ENCODE measurements around the gene NEUROG1. TPM values are rescaled to one million over a fixed set of nuclear protein-coding genes. Genes with fewer than 3 reads are reported as not detected.

Gene NEUROG1
- total RNA-seq, 1 experiment from 2014 or later = not detected

- Mint-ChIP-seq H3K4me3 (ENCODE audit: unreplicated experiment) (no peak overlapping the region), H3K27ac (ENCODE audit: low read depth, unreplicated experiment) (no peak overlapping the region), H3K4me1 (ENCODE audit: insufficient read depth, unreplicated experiment) (peaks cover 15% of the 10 kb centered on the region), H3K9me3 (ENCODE audit: unreplicated experiment) (no peaks in the 10 kb centered on the region), H3K27me3 (ENCODE audit: insufficient read depth, unreplicated experiment) (peaks cover 16% of the 10 kb centered on the region), H3K36me3 (ENCODE audit: insufficient read depth, unreplicated experiment) (no peaks in the 10 kb centered on the region)
- no TSS peak for BruUV-seq (replicated peaks)
- CTCF ChIA-PET = interaction anchor here (0.7 to 32.2 kb wide), 40 partner anchors 15 to 647 kb away, joined by 3 to 2166 read pairs (median 7); partner anchors contain the start of genes CXCL14, SLC25A48 and TIFAB
- POLR2A ChIA-PET = interaction anchor here (0.7 to 1.7 kb wide), 7 partner anchors 99 to 380 kb away, joined by 3 to 7 read pairs (median 4); no protein-coding TSS in a partner anchor
- intact Hi-C loops (cut with micrococcal nuclease) = no loop called here
- TF ChIP-seq CTCF (IDR thresholded peaks at IDR 0.05; ENCODE audit: unreplicated experiment) = no peak
- DNase-seq (ENCODE audit: unreplicated experiment) = no peak
These were observed 29.5 kb upstream of the NEUROG1 start for GRCh38 chr5:135565266-135565665.

- no peak for DNase-seq (ENCODE audit: unreplicated experiment)
- CTCF ChIA-PET = interaction anchor here (0.6 to 32.2 kb wide), 18 partner anchors 14 to 507 kb away, joined by 3 to 2166 read pairs (median 20); partner anchors contain the start of genes CXCL14, SLC25A48 and TIFAB
- Mint-ChIP-seq H3K27me3 (ENCODE audit: insufficient read depth, unreplicated experiment) (peaks cover 16% of the 10 kb centered on the region), H3K9me3 (ENCODE audit: unreplicated experiment) (no peaks in the 10 kb centered on the region), H3K4me1 (ENCODE audit: insufficient read depth, unreplicated experiment) (peaks cover 14% of the 10 kb centered on the region), H3K27ac (ENCODE audit: low read depth, unreplicated experiment) (no peak overlapping the region), H3K4me3 (ENCODE audit: unreplicated experiment) (no peak overlapping the region), H3K36me3 (ENCODE audit: insufficient read depth, unreplicated experiment) (no peaks in the 10 kb centered on the region)
- intact Hi-C loops (cut with micrococcal nuclease) = loop anchor here (5.0 kb wide), 1 partner anchor 323 kb away; no protein-coding TSS in a partner anchor
- TF ChIP-seq CTCF (IDR thresholded peaks at IDR 0.05; ENCODE audit: unreplicated experiment) = no peak
- no TSS peak for BruUV-seq (replicated peaks)
- POLR2A ChIA-PET = interaction anchor here (1.1 kb wide), 1 partner anchor 165 kb away, joined by 4 read pairs; no protein-coding TSS in a partner anchor
These were observed 28.6 kb upstream of the NEUROG1 start for GRCh38 chr5:135564331-135564730.

GRCh38 chr5:135561266-135561665 lies 25.5 kb upstream of the NEUROG1 start:
- peaks cover 36% of the 10 kb centered on the region for H3K27me3 Mint-ChIP-seq (ENCODE audit: insufficient read depth, unreplicated experiment)
- POLR2A ChIA-PET = interaction anchor here (0.9 to 2.0 kb wide), 7 partner anchors 11 to 360 kb away, joined by 3 to 19 read pairs (median 6); no protein-coding TSS in a partner anchor
- H3K4me3 Mint-ChIP-seq (ENCODE audit: unreplicated experiment) = no peak overlapping the region
- CTCF ChIA-PET = interaction anchor here (0.6 to 32.2 kb wide), 57 partner anchors 7 to 1679 kb away, joined by 3 to 2166 read pairs (median 5); partner anchors contain the start of genes CXCL14, DCANP1, SLC25A48 and TIFAB
- H3K4me1 Mint-ChIP-seq (ENCODE audit: insufficient read depth, unreplicated experiment) = peaks cover 6% of the 10 kb centered on the region
- TF ChIP-seq CTCF (IDR thresholded peaks at IDR 0.05; ENCODE audit: unreplicated experiment) = no peak
- no peak for DNase-seq (ENCODE audit: unreplicated experiment)
- H3K36me3 Mint-ChIP-seq (ENCODE audit: insufficient read depth, unreplicated experiment) = no peaks in the 10 kb centered on the region
- H3K9me3 Mint-ChIP-seq (ENCODE audit: unreplicated experiment) = no peaks in the 10 kb centered on the region
- H3K27ac Mint-ChIP-seq (ENCODE audit: low read depth, unreplicated experiment) = no peak overlapping the region
- BruUV-seq (replicated peaks) = no TSS peak
- intact Hi-C loops (cut with micrococcal nuclease) = loop anchor here (1.0 to 5.0 kb wide), 4 partner anchors 168 to 651 kb away; no protein-coding TSS in a partner anchor

GRCh38 chr5:135560858-135561257 lies 25.1 kb upstream of the NEUROG1 start:
- no TSS peak for BruUV-seq (replicated peaks)

More at GRCh38 chr5:135560858-135561257, 25.1 kb upstream of the NEUROG1 start:
- no peaks in the 10 kb centered on the region for H3K36me3 Mint-ChIP-seq (ENCODE audit: insufficient read depth, unreplicated experiment)
- POLR2A ChIA-PET = interaction anchor here (0.9 to 2.0 kb wide), 7 partner anchors 11 to 360 kb away, joined by 3 to 19 read pairs (median 6); no protein-coding TSS in a partner anchor
- peaks cover 37% of the 10 kb centered on the region for H3K27me3 Mint-ChIP-seq (ENCODE audit: insufficient read depth, unreplicated experiment)
- CTCF ChIA-PET = interaction anchor here (0.6 to 32.2 kb wide), 59 partner anchors 8 to 1679 kb away, joined by 3 to 2166 read pairs (median 5); partner anchors contain the start of genes CXCL14, DCANP1, SLC25A48 and TIFAB
- intact Hi-C loops (cut with micrococcal nuclease) = loop anchor here (1.0 to 5.0 kb wide), 4 partner anchors 168 to 651 kb away; no protein-coding TSS in a partner anchor
- H3K27ac Mint-ChIP-seq (ENCODE audit: low read depth, unreplicated experiment) = no peak overlapping the region
- peaks cover 6% of the 10 kb centered on the region for H3K4me1 Mint-ChIP-seq (ENCODE audit: insufficient read depth, unreplicated experiment)
- H3K9me3 Mint-ChIP-seq (ENCODE audit: unreplicated experiment) = no peaks in the 10 kb centered on the region
- H3K4me3 Mint-ChIP-seq (ENCODE audit: unreplicated experiment) = no peak overlapping the region
- TF ChIP-seq CTCF (IDR thresholded peaks at IDR 0.05; ENCODE audit: unreplicated experiment) = peak; percentile 94
- peak; percentile 91 for DNase-seq (ENCODE audit: unreplicated experiment)

All from MCF 10A (cell line).